K562 (cell line): Measurements from ENCODE around the gene GNAI2. TPM values are rescaled to one million over a fixed set of nuclear protein-coding genes. Genes with fewer than 3 reads are reported as not detected.

Source experiments
- BACH1 ChIP-seq: fragments of 200-800 bp; sonication (Bioruptor generic); IDR thresholded peaks from 2 replicates; pipeline ENCODE4 v1.6.1; 2016; ENCODE audit warnings: missing genetic modification characterization, missing compliant biosample characterization
- BRF1 ChIP-seq: IDR thresholded peaks from 3 replicates; pipeline ENCODE4 v1.6.1; 2011; ENCODE audit warnings: borderline replicate concordance, mild to moderate bottlenecking; ENCODE audit not compliant: insufficient read length; ENCODE audit errors: extremely low read depth
- C11orf30 ChIP-seq: fragments of 450-650 bp; IDR thresholded peaks from 2 replicates; pipeline ENCODE4 v1.6.1; 2016; ENCODE audit warnings: low read depth, mild to moderate bottlenecking
- CBX5 ChIP-seq: IDR thresholded peaks from 2 replicates; pipeline ENCODE4 v1.6.1; 2014; ENCODE audit warnings: low read depth, borderline replicate concordance
- CTBP1 ChIP-seq: fragments of 450-650 bp; IDR thresholded peaks from 2 replicates; pipeline ENCODE4 v1.6.1; 2016; ENCODE audit warnings: borderline replicate concordance
- EGR1 ChIP-seq: fragments of 450-650 bp; conservative IDR thresholded peaks from 2 replicates; pipeline ENCODE4 v1.6.1; 2017; ENCODE audit warnings: mild to moderate bottlenecking
- ELF1 ChIP-seq: fragments of 200-800 bp; sonication (Bioruptor generic); IDR thresholded peaks from 2 replicates; pipeline ENCODE4 v1.6.1; 2016; ENCODE audit warnings: missing genetic modification characterization, missing compliant biosample characterization
- ETS1 ChIP-seq: conservative IDR thresholded peaks from 2 replicates; pipeline ENCODE4 v1.6.1; 2011; ENCODE audit warnings: low read depth, mild to moderate bottlenecking, low read length; ENCODE audit not compliant: control insufficient read depth
- ETV5 ChIP-seq: sonication (generic); formaldehyde crosslinking; IDR thresholded peaks from 2 replicates; pipeline ENCODE4 v1.4.0; 2020; ENCODE audit warnings: low read depth, mild to moderate bottlenecking, missing genetic modification reagents
- FOXJ3 ChIP-seq: sonication (generic); formaldehyde crosslinking; IDR thresholded peaks from 2 replicates; pipeline ENCODE4 v1.4.0; 2020; ENCODE audit warnings: mild to moderate bottlenecking, missing genetic modification reagents
- FOXP1 ChIP-seq: sonication (generic); formaldehyde crosslinking; IDR thresholded peaks from 2 replicates; pipeline ENCODE4 v1.8.0; 2022; ENCODE audit warnings: mild to moderate bottlenecking, missing genetic modification reagents
- HCFC1 ChIP-seq: IDR thresholded peaks from 2 replicates; pipeline ENCODE4 v1.6.1; 2012; ENCODE audit warnings: low read depth, low read length, improper control_type of control experiment
- HIVEP1 ChIP-seq: fragments of 250-450 bp; sonication (Bioruptor Pico); IDR thresholded peaks from 2 replicates; pipeline ENCODE4 v1.4.0; 2020; ENCODE audit warnings: mild to moderate bottlenecking
- HMGN3 ChIP-seq: IDR thresholded peaks from 2 replicates; pipeline ENCODE4 v1.6.1; 2011; ENCODE audit warnings: borderline replicate concordance, low read depth, mild to moderate bottlenecking, mixed read lengths, low read length; ENCODE audit not compliant: insufficient read length; ENCODE audit errors: extremely low read depth
- HNRNPUL1 ChIP-seq: fragments of 200-400 bp; formaldehyde crosslinking; IDR thresholded peaks from 2 replicates; pipeline ENCODE4 v1.6.1; 2017; ENCODE audit warnings: low read length
- IRF2 ChIP-seq: sonication (generic); formaldehyde crosslinking; IDR thresholded peaks from 2 replicates; pipeline ENCODE4 v1.8.1; 2022; ENCODE audit warnings: mild to moderate bottlenecking, missing genetic modification reagents
- MAZ ChIP-seq, 2 experiments: fragments of 450-650 bp in 1 of 2; sonication (generic) in 1 of 2; formaldehyde crosslinking; IDR thresholded peaks in 1 of 2; conservative IDR thresholded peaks in 1 of 2; 2 replicates each; pipeline versions ENCODE4 v1.4.0 to v1.5.0; 2020; ENCODE audit warnings: mild to moderate bottlenecking in 1 of 2, missing genetic modification reagents in 1 of 2
- MBD2 ChIP-seq: sonication (generic); IDR thresholded peaks from 2 replicates; pipeline ENCODE4 v1.6.1; 2016; ENCODE audit warnings: low read depth, borderline replicate concordance
- NONO ChIP-seq, 2 experiments: fragments of 200-400 bp in 1 of 2; fragments of 450-650 bp in 1 of 2; formaldehyde crosslinking in 1 of 2; IDR thresholded peaks; 2 replicates each; pipeline ENCODE4 v1.6.1; 2017; ENCODE audit warnings: low read depth in 2 of 2, mild to moderate bottlenecking in 2 of 2, moderate library complexity in 2 of 2, low read length in 1 of 2
- POLR2A ChIP-seq: fragments of 450-650 bp; conservative IDR thresholded peaks from 2 replicates; pipeline ENCODE4 v1.6.1; 2016
- PTBP1 ChIP-seq: fragments of 200-400 bp; formaldehyde crosslinking; IDR thresholded peaks from 2 replicates; pipeline ENCODE4 v1.6.1; 2017; ENCODE audit warnings: low read depth, low read length
- RAD21 ChIP-seq, 2 experiments: fragments of 250-450 bp in 1 of 2; fragments of 450-650 bp in 1 of 2; sonication (Bioruptor Pico) in 1 of 2; formaldehyde crosslinking in 1 of 2; IDR thresholded peaks in 1 of 2; conservative IDR thresholded peaks in 1 of 2; 2 replicates each; pipeline versions ENCODE4 v1.4.0 to v1.8.0; 2020 to 2022; ENCODE audit warnings: mild to moderate bottlenecking in 2 of 2, moderate library complexity in 1 of 2
- SMC3 ChIP-seq: conservative IDR thresholded peaks from 2 replicates; pipeline ENCODE4 v1.6.1; 2011; ENCODE audit warnings: low read depth, low read length, improper control_type of control experiment; ENCODE audit not compliant: insufficient read depth
- SNIP1 ChIP-seq: fragments of 450-650 bp; IDR thresholded peaks from 2 replicates; pipeline ENCODE4 v1.7.1; 2017; ENCODE audit warnings: low read depth, mild to moderate bottlenecking
- SOX6 ChIP-seq: fragments of 450-650 bp; IDR thresholded peaks from 2 replicates; pipeline ENCODE4 v1.6.1; 2014; ENCODE audit warnings: mild to moderate bottlenecking
- TAF1 ChIP-seq: IDR thresholded peaks from 2 replicates; pipeline ENCODE4 v1.6.1; 2011; ENCODE audit warnings: mild to moderate bottlenecking, low read length, moderate library complexity; ENCODE audit not compliant: insufficient read depth, control insufficient read depth, severe bottlenecking; ENCODE audit errors: extremely low read depth
- U2AF1 ChIP-seq: fragments of 200-400 bp; formaldehyde crosslinking; optimal IDR thresholded peaks from 2 replicates; pipeline ENCODE3; 2017; ENCODE audit warnings: mild to moderate bottlenecking, low read depth, low read length, moderate library complexity
- ZNF197 ChIP-seq: fragments of 200-800 bp; sonication (Bioruptor generic); IDR thresholded peaks from 2 replicates; pipeline ENCODE4 v1.6.1; 2016; ENCODE audit warnings: low read depth, missing genetic modification characterization, missing compliant biosample characterization
- ZNF3 ChIP-seq: fragments of 250-450 bp; sonication (Bioruptor Pico); IDR thresholded peaks from 2 replicates; pipeline ENCODE4 v1.5.0; 2021; ENCODE audit warnings: mild to moderate bottlenecking, moderate library complexity
- ZNF75A ChIP-seq: fragments of 450-650 bp; formaldehyde crosslinking; IDR thresholded peaks from 2 replicates; pipeline ENCODE4 v1.4.0; 2020; ENCODE audit warnings: mild to moderate bottlenecking
- polyA plus RNA-seq, 8 experiments: library from polyadenylated mRNA; depleted of rRNA in 4 of 8; stranded (reverse) in 5 of 8; unstranded in 3 of 8; fragments of >200 nt; fragmentation: Nextera tagmentation in 2 of 8; fragmentation: Illumina TruSeq in 1 of 8; extraction: Ambion mirVana in 2 of 8; extraction: Trizol in 1 of 8; gene quantifications; 2 replicates each; pipeline versions ENCODE4 v1.2.1 to v1.2.3, GENCODE V29; 2011 to 2014; ENCODE audit warnings: inconsistent platforms in 1 of 8, missing spikeins in 1 of 8
- total RNA-seq, 7 experiments: library from RNA; depleted of rRNA in 6 of 7; stranded (reverse); fragments of >200 nt in 6 of 7; fragmentation: Illumina TruSeq in 2 of 7; extraction: Trizol in 2 of 7; gene quantifications; 2 replicates each; pipeline versions ENCODE4 v1.2.1 to v1.2.3, GENCODE V29; 2011 to 2021; ENCODE audit warnings: low replicate concordance in 1 of 7

The GNAI2 gene
- total and polyA plus RNA-seq, 9 of the 15 experiments (the other 6 are each of a cell fraction or from before 2014, with no cell fraction given), result 1.1 to 72.2 (median 42.7) TPM

- TF ChIP-seq SMC3 (peak; percentile 90), MBD2 (peak; percentile 11; the same call in 1 of the 2 replicates), POLR2A (0 out of 2 replicates have a peak, but pooled peaks have one; percentile 48), HMGN3 (peak; percentile 50), BRF1 (no peak), RAD21 (CRISPR knock-in tag; conservative IDR thresholded peaks at IDR 0.05 in 1 of 2, IDR thresholded peaks at IDR 0.05 in 1 of 2) (peak; percentile 96 to 97), PTBP1 (no peak), U2AF1 (no peak), CTBP1 (peak; percentile 48; the same call in 1 of the 2 replicates), ZNF197 (CRISPR knock-in tag) (no peak), HNRNPUL1 (no peak), NONO (IDR thresholded peaks at IDR 0.05; ENCODE audit: low read depth in 2 of 2, low read length in 1 of 2) (0 out of 4 replicates have a peak, but pooled peaks of 1 of the 2 experiments have one; percentile 24), ETV5 (peak; percentile 92), SOX6 (peak; percentile 24; the same call in 1 of the 2 replicates), HIVEP1 (CRISPR knock-in tag) (no peak), IRF2 (CRISPR knock-in tag) (no peak), HCFC1 (peak; percentile 72), FOXP1 (peak; percentile 44; the same call in 1 of the 2 replicates), ZNF3 (CRISPR knock-in tag) (no peak), ELF1 (tag) (peak; percentile 96), TAF1 (peak; percentile 42), ZNF75A (no peak), SNIP1 (0 out of 2 replicates have a peak, but pooled peaks have one; percentile 38), FOXJ3 (CRISPR knock-in tag) (no peak), BACH1 (tag) (no peak), C11orf30 (peak; percentile 48), EGR1 (peak; percentile 93), ETS1 (peak; percentile 80), MAZ (CRISPR knock-in tag; conservative IDR thresholded peaks at IDR 0.05 in 1 of 2, IDR thresholded peaks at IDR 0.05 in 1 of 2) (peak; percentile 89 to 90; a peak in 3 of 4 replicates), CBX5 (no peak)
These were observed 8.4 kb upstream of the GNAI2 start (continued) for GRCh38 chr3:50227390-50228183.
